ENCODE measurements around the gene MYDGF. TPM values are rescaled to one million over a fixed set of nuclear protein-coding genes. Genes with fewer than 3 reads are reported as not detected.

MYDGF gene
- polyA plus RNA-seq, 3 donors: 64.6 to 165 (median 160) TPM

GRCh38 chr19:4618019-4618418, 52.1 kb downstream of the MYDGF start:
- Histone ChIP-seq H3K36me3 (replicated peaks in 1 of 2; ENCODE audit: control insufficient read depth in 1 of 2, insufficient read depth in 2 of 2, low read length in 2 of 2) (no peaks in the 10 kb centered on the region), H3K79me2 (ENCODE audit: insufficient read depth, low read length) (no peaks in the 10 kb centered on the region), H3K9me3 (replicated peaks in 1 of 2; ENCODE audit: control insufficient read depth in 1 of 2, insufficient read depth in 1 of 2, low read length in 2 of 2) (no peaks in the 10 kb centered on the region), H3K9ac (ENCODE audit: insufficient read depth, low read length, poor library complexity, severe bottlenecking) (no peak overlapping the region), H3K27ac (ENCODE audit: low read depth in 1 of 2, low read length in 2 of 2) (no peak overlapping the region), H3K27me3 (ENCODE audit: control insufficient read depth in 2 of 2, insufficient read depth in 2 of 2, low read length in 2 of 2) (peaks cover 0 to 11% of the 10 kb centered on the region in 2 donors), H3K4me2 (replicated peaks; ENCODE audit: extremely low read depth, low read length, poor library complexity, severe bottlenecking) (no peak overlapping the region), H4K20me1 (ENCODE audit: insufficient read depth, low read length) (no peaks in the 10 kb centered on the region), H3K4me1 (ENCODE audit: control insufficient read depth in 1 of 2, insufficient read depth in 2 of 2, low read length in 2 of 2) (no peaks in the 10 kb centered on the region), H2AFZ (ENCODE audit: insufficient read depth, low read depth, low read length, poor library complexity, severe bottlenecking) (no peak overlapping the region), H3K4me3 (replicated peaks in 1 of 3; ENCODE audit: low read depth in 2 of 3, low read length in 3 of 3) (no peak overlapping the region)
- Mint-ChIP-seq H3K36me3 (no peaks in the 10 kb centered on the region), H3K9me3 (peaks cover 0 to 5% (median 0%) of the 10 kb centered on the region in 7 donors), H3K27ac (no peak overlapping the region), H3K4me1 (no peaks in the 10 kb centered on the region), H3K27me3 (ENCODE audit: low read depth in 3 of 3) (peaks cover 12 to 34% (median 22%) of the 10 kb centered on the region in 3 donors), H3K4me3 (peak overlapping the region in 1 of 2 donors; percentile 22)
- DNase-seq: no peak
- WGBS (ENCODE audit: insufficient coverage): 41% methylated on average over 4 of the region's 6 CpGs
- intact Hi-C loops (cut with micrococcal nuclease): no loop called here
- TF ChIP-seq CTCF (IDR thresholded peaks at IDR 0.05): no peak

GRCh38 chr19:4613254-4613751, 56.8 kb downstream of the MYDGF start:
- Histone ChIP-seq H4K20me1 (ENCODE audit: insufficient read depth, low read length) (no peaks in the 10 kb centered on the region), H3K9me3 (replicated peaks in 1 of 2; ENCODE audit: control insufficient read depth in 1 of 2, insufficient read depth in 1 of 2, low read length in 2 of 2) (no peaks in the 10 kb centered on the region), H3K4me1 (ENCODE audit: control insufficient read depth in 1 of 2, insufficient read depth in 2 of 2, low read length in 2 of 2) (peaks cover 32 to 38% of the 10 kb centered on the region in 2 donors), H3K4me3 (replicated peaks in 1 of 3; ENCODE audit: low read depth in 2 of 3, low read length in 3 of 3) (no peak overlapping the region), H3K27me3 (ENCODE audit: control insufficient read depth in 2 of 2, insufficient read depth in 2 of 2, low read length in 2 of 2) (peaks cover 0 to 7% of the 10 kb centered on the region in 2 donors), H3K4me2 (replicated peaks; ENCODE audit: extremely low read depth, low read length, poor library complexity, severe bottlenecking) (no peak overlapping the region), H2AFZ (ENCODE audit: insufficient read depth, low read depth, low read length, poor library complexity, severe bottlenecking) (no peak overlapping the region), H3K9ac (ENCODE audit: insufficient read depth, low read length, poor library complexity, severe bottlenecking) (no peak overlapping the region), H3K36me3 (replicated peaks in 1 of 2; ENCODE audit: control insufficient read depth in 1 of 2, insufficient read depth in 2 of 2, low read length in 2 of 2) (no peaks in the 10 kb centered on the region), H3K27ac (ENCODE audit: low read depth in 1 of 2, low read length in 2 of 2) (no peak overlapping the region), H3K79me2 (ENCODE audit: insufficient read depth, low read length) (no peaks in the 10 kb centered on the region)
- Mint-ChIP-seq H3K4me1 (peaks cover 34% of the 10 kb centered on the region), H3K36me3 (no peaks in the 10 kb centered on the region), H3K9me3 (peaks cover 0 to 5% (median 0%) of the 10 kb centered on the region in 7 donors), H3K4me3 (no peak overlapping the region), H3K27ac (peak overlapping the region in 2 of 7 donors; percentile 11 to 60), H3K27me3 (ENCODE audit: low read depth in 3 of 3) (peaks cover 6 to 13% (median 12%) of the 10 kb centered on the region in 3 donors)
- TF ChIP-seq CTCF (IDR thresholded peaks at IDR 0.05): no peak
- WGBS (ENCODE audit: insufficient coverage): 88% methylated on average over 4 of the region's 8 CpGs
- DNase-seq: no peak
- intact Hi-C loops (cut with micrococcal nuclease): no loop called here
